GM12878 (cell line): ENCODE data around the gene EYS. TPM values are rescaled to one million over a fixed set of nuclear protein-coding genes. Genes with fewer than 3 reads are reported as not detected.

ENCODE experiments used
- ATAC-seq: fragments of 200-7000 bp; cut with Tn5 transposase; 3 replicates; pipeline ENCODE4 v1.9.1; 2020; ENCODE audit warnings: mild to moderate bottlenecking, moderate library complexity
- BruUV-seq: library from RNA; stranded (reverse); fragments of 400-500 nt; replicated peaks from 2 replicates; lab custom pipeline; 2021; lab: Mats Ljungman, UMichigan
- CTCF ChIA-PET: fragments of 300-600 bp; sonication (Branson Sonifier 250); formaldehyde crosslinking; extraction: SDS; loops from one replicate; lab custom pipeline; 2021; ENCODE audit warnings: inconsistent platforms; lab: Yijun Ruan, JAX
- POLR2A ChIA-PET: fragments of 350-600 bp; formaldehyde crosslinking; extraction: SDS; loops from one replicate; lab custom pipeline; 2021; ENCODE audit warnings: inconsistent platforms; lab: Charles Lee
- RAD21 ChIA-PET: fragments of 300-600 bp; sonication (Branson Sonifier 250); formaldehyde crosslinking; loops from one replicate; lab custom pipeline; 2023; ENCODE audit warnings: antibody characterized with exemption; ENCODE audit not compliant: unreplicated experiment; lab: Charles Lee
- SMC1A ChIA-PET: fragments of 300-600 bp; sonication (Branson Sonifier 250); formaldehyde crosslinking; loops from one replicate; lab custom pipeline; 2023; ENCODE audit not compliant: unreplicated experiment, uncharacterized antibody; lab: Charles Lee
- DNase-seq: peaks from one replicate; pipeline ENCODE4 v3.0.0-alpha.2; 2011; ENCODE audit warnings: low read depth, low spot score
- FAIRE-seq: peaks from 3 replicates; lab custom pipeline; 2011; peaks lifted over from hg19 to GRCh38; lab: Jason Lieb, UNC
- H2AFZ ChIP-seq: 2 replicates; pipeline ENCODE4 v1.6.0; 2011; ENCODE audit warnings: low read depth, low read length, control low read depth; ENCODE audit not compliant: control insufficient read depth
- H3K27ac ChIP-seq: 2 replicates; pipeline ENCODE4 v1.5.1; 2011; ENCODE audit warnings: control low read depth; ENCODE audit not compliant: control insufficient read depth, insufficient read depth
- H3K27me3 ChIP-seq, 2 experiments: replicated peaks in 1 of 2; 2 replicates each; pipeline versions ENCODE4 v1.6.0 to v1.6.1; 2011; ENCODE audit warnings: low read length in 1 of 2; ENCODE audit not compliant: control insufficient read depth in 2 of 2, insufficient read depth in 2 of 2
- H3K36me3 ChIP-seq, 2 experiments: 2 replicates each; pipeline ENCODE4 v1.5.1; 2011; ENCODE audit warnings: low read length in 1 of 2; ENCODE audit not compliant: control insufficient read depth in 2 of 2, insufficient read depth in 2 of 2
- H3K4me1 ChIP-seq: 2 replicates; pipeline ENCODE4 v1.6.1; 2011; ENCODE audit warnings: mild to moderate bottlenecking, low read length, moderate library complexity, mixed read lengths; ENCODE audit not compliant: control insufficient read depth, insufficient read depth
- H3K4me2 ChIP-seq: 2 replicates; pipeline ENCODE4 v1.6.0; 2011; ENCODE audit warnings: control low read depth; ENCODE audit not compliant: control insufficient read depth, insufficient read depth
- H3K4me3 ChIP-seq: fragments of 200-600 bp; sonication (generic); 2 replicates; pipeline ENCODE4 v1.5.1; 2016
- H3K79me2 ChIP-seq: 2 replicates; pipeline ENCODE4 v1.6.0; 2011; ENCODE audit warnings: low read length; ENCODE audit not compliant: control insufficient read depth, insufficient read depth
- H3K9ac ChIP-seq: 2 replicates; pipeline ENCODE4 v1.8.0; 2011; ENCODE audit warnings: low read length, control low read depth, mixed read lengths; ENCODE audit not compliant: control insufficient read depth, insufficient read depth
- H3K9me3 ChIP-seq: replicated peaks from 3 replicates; pipeline ENCODE4 v1.5.1; 2011; ENCODE audit warnings: mild to moderate bottlenecking, low read length; ENCODE audit not compliant: control insufficient read depth, insufficient read depth
- H4K20me1 ChIP-seq: 2 replicates; pipeline ENCODE4 v1.6.0; 2011; ENCODE audit not compliant: control insufficient read depth, insufficient read depth
- BRCA1 ChIP-seq: IDR thresholded peaks from 2 replicates; pipeline ENCODE4 v1.6.1; 2011; ENCODE audit warnings: low read depth, low read length, improper control_type of control experiment
- IRF4 ChIP-seq: IDR thresholded peaks from 2 replicates; pipeline ENCODE4 v1.6.1; 2011; ENCODE audit warnings: low read depth, low read length
- NBN ChIP-seq: fragments of 450-650 bp; IDR thresholded peaks from 2 replicates; pipeline ENCODE4 v1.6.1; 2016
- NFYB ChIP-seq: IDR thresholded peaks from 2 replicates; pipeline ENCODE4 v1.6.1; 2011; ENCODE audit warnings: low read depth, mild to moderate bottlenecking, low read length, improper control_type of control experiment, moderate library complexity; ENCODE audit not compliant: insufficient read depth
- POLR2AphosphoS5 ChIP-seq: IDR thresholded peaks from 2 replicates; pipeline ENCODE4 v1.6.1; 2011; ENCODE audit warnings: mild to moderate bottlenecking, low read length, inconsistent platforms
- POU2F2 ChIP-seq: IDR thresholded peaks from 3 replicates; pipeline ENCODE4 v1.6.1; 2011; ENCODE audit warnings: low read depth, mild to moderate bottlenecking, low read length, borderline replicate concordance
- RB1 ChIP-seq: fragments of 450-650 bp; formaldehyde crosslinking; IDR thresholded peaks from 2 replicates; pipeline ENCODE4 v1.6.1; 2017; ENCODE audit warnings: mild to moderate bottlenecking, borderline replicate concordance
- RBBP5 ChIP-seq: fragments of 200-600 bp; sonication (generic); conservative IDR thresholded peaks from 2 replicates; pipeline ENCODE4 v1.6.1; 2016
- TCF7 ChIP-seq: IDR thresholded peaks from 2 replicates; pipeline ENCODE4 v1.6.1; 2014; ENCODE audit warnings: antibody characterized with exemption, borderline replicate concordance
- ZNF384 ChIP-seq: IDR thresholded peaks from 2 replicates; pipeline ENCODE4 v1.6.1; 2012; ENCODE audit warnings: low read depth, mild to moderate bottlenecking, low read length, improper control_type of control experiment, borderline replicate concordance
- ZNF622 ChIP-seq: fragments of 450-650 bp; IDR thresholded peaks from 2 replicates; pipeline ENCODE4 v1.6.1; 2017; ENCODE audit warnings: mild to moderate bottlenecking, inconsistent platforms
- WGBS: methylation state at CpG from one replicate; pipeline ENCODE4 v1.1.6; 2016; ENCODE audit warnings: low lambda C conversion rate; ENCODE audit not compliant: insufficient replicate concordance, insufficient coverage; ENCODE audit errors: missing lambda C conversion rate; 5-methylcytosine and 5-hydroxymethylcytosine counted together
- in situ Hi-C: fragments of 300-500 bp; cut with MboI; formaldehyde crosslinking; loops from 9 replicates; pipeline ENCODE4 v1.14.3; 2018; ENCODE audit warnings: mixed read lengths
- intact Hi-C: fragments of 100-400 bp; cut with micrococcal nuclease; formaldehyde crosslinking; loops from one replicate; pipeline ENCODE4 v1.14.2; 2022; ENCODE audit not compliant: unreplicated experiment
- polyA plus RNA-seq, 11 experiments: library from polyadenylated mRNA; depleted of rRNA in 4 of 11; unstranded in 6 of 11; stranded (reverse) in 5 of 11; fragments of >200 nt; fragmentation: Nextera tagmentation in 4 of 11; fragmentation: Illumina TruSeq in 1 of 11; extraction: Ambion mirVana in 4 of 11; extraction: Trizol in 1 of 11; gene quantifications; 1 replicate in 1 of 11; 2 replicates in 10 of 11; pipeline versions ENCODE4 v1.2.1 to v1.2.3, GENCODE V29; 2011 to 2016; ENCODE audit warnings: inconsistent platforms in 2 of 11, missing spikeins in 2 of 11, low read depth in 1 of 11
- total RNA-seq, 4 experiments: library from RNA; depleted of rRNA in 3 of 4; stranded (reverse); fragments of >200 nt in 3 of 4; fragmentation: Illumina TruSeq in 1 of 4; extraction: Trizol in 1 of 4; gene quantifications; 2 replicates each; pipeline versions ENCODE4 v1.2.1 to v1.2.3, GENCODE V29; 2013 to 2021
- TF ChIP-seq, protein P1 (sequence below): fragments of 450-650 bp; IDR thresholded peaks from 2 replicates; pipeline ENCODE4 v1.6.1; 2017; ENCODE audit warnings: low read depth, mild to moderate bottlenecking, moderate library complexity
- TF ChIP-seq, protein P2 (sequence below): fragments of 450-650 bp; IDR thresholded peaks from 2 replicates; pipeline ENCODE4 v1.6.1; 2016; ENCODE audit warnings: mild to moderate bottlenecking, moderate library complexity, borderline replicate concordance
- TF ChIP-seq, protein P3 (sequence below): IDR thresholded peaks from 2 replicates; pipeline ENCODE4 v1.6.1; 2012; ENCODE audit warnings: mild to moderate bottlenecking, low read depth, low read length

The EYS gene
- total and polyA plus RNA-seq, 10 of the 15 experiments (the other 5 are each of a cell fraction or from before 2014, with no cell fraction given): under 0.01 to 0.14 (median 0.02) TPM; not detected in 1

DNA sequence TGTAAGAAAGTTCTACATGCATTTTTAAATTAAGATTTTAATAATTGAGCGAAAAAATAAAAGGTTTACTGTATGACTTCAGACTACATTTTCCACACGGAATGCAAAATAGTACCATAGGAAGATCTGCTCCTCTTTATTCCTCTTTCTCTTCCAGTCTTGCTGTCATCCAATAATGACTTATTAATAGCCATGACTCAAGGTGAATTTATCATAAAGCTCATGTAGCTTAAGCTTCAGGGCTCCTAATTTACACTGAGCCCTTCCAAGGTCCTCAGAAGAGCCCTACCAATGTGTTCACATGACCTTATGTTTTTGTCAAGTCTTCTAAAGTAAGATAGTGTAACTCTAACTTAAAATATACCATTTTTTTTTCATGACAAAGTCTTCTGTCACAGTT is 1561.4 kb downstream of the EYS start:
- Histone ChIP-seq H3K4me1 (no peaks in the 10 kb centered on the region), H3K4me3 (no peak overlapping the region), H3K9me3 (no peaks in the 10 kb centered on the region), H2AFZ (no peak overlapping the region), H3K27me3 (no peaks in the 10 kb centered on the region), H3K79me2 (no peaks in the 10 kb centered on the region), H3K27ac (no peak overlapping the region), H3K36me3 (no peaks in the 10 kb centered on the region), H3K4me2 (no peak overlapping the region), H4K20me1 (no peaks in the 10 kb centered on the region), H3K9ac (no peak overlapping the region)
- ChIA-PET SMC1A (interaction anchor here (2.0 kb wide), 2 partner anchors 12 to 185 kb away, joined by 4 to 5 read pairs; no protein-coding TSS in a partner anchor), POLR2A (no interaction called here), RAD21 (no interaction called here), CTCF (interaction anchor here (1.4 to 1.5 kb wide), 2 partner anchors 9 to 18 kb away, joined by 3 to 4 read pairs; no protein-coding TSS in a partner anchor)
- in situ Hi-C loops: no loop called here
- no peak for ATAC-seq
- WGBS: 39% methylated on average over 2 of the region's 2 CpGs
- FAIRE-seq: no peak
- TF ChIP-seq POLR2AphosphoS5 (no peak), ZNF622 (no peak), ZNF384 (no peak), RBBP5 (no peak), IRF4 (no peak), TCF7 (no peak), NFYB (no peak), POU2F2 (no peak), RB1 (no peak), BRCA1 (no peak), NBN (no peak)
- TF ChIP-seq, protein P1, sequence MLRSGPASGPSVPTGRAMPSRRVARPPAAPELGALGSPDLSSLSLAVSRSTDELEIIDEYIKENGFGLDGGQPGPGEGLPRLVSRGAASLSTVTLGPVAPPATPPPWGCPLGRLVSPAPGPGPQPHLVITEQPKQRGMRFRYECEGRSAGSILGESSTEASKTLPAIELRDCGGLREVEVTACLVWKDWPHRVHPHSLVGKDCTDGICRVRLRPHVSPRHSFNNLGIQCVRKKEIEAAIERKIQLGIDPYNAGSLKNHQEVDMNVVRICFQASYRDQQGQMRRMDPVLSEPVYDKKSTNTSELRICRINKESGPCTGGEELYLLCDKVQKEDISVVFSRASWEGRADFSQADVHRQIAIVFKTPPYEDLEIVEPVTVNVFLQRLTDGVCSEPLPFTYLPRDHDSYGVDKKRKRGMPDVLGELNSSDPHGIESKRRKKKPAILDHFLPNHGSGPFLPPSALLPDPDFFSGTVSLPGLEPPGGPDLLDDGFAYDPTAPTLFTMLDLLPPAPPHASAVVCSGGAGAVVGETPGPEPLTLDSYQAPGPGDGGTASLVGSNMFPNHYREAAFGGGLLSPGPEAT: no peak
- TF ChIP-seq, protein P2, sequence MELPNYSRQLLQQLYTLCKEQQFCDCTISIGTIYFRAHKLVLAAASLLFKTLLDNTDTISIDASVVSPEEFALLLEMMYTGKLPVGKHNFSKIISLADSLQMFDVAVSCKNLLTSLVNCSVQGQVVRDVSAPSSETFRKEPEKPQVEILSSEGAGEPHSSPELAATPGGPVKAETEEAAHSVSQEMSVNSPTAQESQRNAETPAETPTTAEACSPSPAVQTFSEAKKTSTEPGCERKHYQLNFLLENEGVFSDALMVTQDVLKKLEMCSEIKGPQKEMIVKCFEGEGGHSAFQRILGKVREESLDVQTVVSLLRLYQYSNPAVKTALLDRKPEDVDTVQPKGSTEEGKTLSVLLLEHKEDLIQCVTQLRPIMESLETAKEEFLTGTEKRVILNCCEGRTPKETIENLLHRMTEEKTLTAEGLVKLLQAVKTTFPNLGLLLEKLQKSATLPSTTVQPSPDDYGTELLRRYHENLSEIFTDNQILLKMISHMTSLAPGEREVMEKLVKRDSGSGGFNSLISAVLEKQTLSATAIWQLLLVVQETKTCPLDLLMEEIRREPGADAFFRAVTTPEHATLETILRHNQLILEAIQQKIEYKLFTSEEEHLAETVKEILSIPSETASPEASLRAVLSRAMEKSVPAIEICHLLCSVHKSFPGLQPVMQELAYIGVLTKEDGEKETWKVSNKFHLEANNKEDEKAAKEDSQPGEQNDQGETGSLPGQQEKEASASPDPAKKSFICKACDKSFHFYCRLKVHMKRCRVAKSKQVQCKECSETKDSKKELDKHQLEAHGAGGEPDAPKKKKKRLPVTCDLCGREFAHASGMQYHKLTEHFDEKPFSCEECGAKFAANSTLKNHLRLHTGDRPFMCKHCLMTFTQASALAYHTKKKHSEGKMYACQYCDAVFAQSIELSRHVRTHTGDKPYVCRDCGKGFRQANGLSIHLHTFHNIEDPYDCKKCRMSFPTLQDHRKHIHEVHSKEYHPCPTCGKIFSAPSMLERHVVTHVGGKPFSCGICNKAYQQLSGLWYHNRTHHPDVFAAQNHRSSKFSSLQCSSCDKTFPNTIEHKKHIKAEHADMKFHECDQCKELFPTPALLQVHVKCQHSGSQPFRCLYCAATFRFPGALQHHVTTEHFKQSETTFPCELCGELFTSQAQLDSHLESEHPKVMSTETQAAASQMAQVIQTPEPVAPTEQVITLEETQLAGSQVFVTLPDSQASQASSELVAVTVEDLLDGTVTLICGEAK: no peak
- TF ChIP-seq, protein P3, sequence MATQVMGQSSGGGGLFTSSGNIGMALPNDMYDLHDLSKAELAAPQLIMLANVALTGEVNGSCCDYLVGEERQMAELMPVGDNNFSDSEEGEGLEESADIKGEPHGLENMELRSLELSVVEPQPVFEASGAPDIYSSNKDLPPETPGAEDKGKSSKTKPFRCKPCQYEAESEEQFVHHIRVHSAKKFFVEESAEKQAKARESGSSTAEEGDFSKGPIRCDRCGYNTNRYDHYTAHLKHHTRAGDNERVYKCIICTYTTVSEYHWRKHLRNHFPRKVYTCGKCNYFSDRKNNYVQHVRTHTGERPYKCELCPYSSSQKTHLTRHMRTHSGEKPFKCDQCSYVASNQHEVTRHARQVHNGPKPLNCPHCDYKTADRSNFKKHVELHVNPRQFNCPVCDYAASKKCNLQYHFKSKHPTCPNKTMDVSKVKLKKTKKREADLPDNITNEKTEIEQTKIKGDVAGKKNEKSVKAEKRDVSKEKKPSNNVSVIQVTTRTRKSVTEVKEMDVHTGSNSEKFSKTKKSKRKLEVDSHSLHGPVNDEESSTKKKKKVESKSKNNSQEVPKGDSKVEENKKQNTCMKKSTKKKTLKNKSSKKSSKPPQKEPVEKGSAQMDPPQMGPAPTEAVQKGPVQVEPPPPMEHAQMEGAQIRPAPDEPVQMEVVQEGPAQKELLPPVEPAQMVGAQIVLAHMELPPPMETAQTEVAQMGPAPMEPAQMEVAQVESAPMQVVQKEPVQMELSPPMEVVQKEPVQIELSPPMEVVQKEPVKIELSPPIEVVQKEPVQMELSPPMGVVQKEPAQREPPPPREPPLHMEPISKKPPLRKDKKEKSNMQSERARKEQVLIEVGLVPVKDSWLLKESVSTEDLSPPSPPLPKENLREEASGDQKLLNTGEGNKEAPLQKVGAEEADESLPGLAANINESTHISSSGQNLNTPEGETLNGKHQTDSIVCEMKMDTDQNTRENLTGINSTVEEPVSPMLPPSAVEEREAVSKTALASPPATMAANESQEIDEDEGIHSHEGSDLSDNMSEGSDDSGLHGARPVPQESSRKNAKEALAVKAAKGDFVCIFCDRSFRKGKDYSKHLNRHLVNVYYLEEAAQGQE: no peak
- intact Hi-C loops: no loop called here
- no TSS peak for BruUV-seq
- DNase-seq: no peak
